ENCODE results near the gene KRT79.

The KRT79 gene

DNA sequence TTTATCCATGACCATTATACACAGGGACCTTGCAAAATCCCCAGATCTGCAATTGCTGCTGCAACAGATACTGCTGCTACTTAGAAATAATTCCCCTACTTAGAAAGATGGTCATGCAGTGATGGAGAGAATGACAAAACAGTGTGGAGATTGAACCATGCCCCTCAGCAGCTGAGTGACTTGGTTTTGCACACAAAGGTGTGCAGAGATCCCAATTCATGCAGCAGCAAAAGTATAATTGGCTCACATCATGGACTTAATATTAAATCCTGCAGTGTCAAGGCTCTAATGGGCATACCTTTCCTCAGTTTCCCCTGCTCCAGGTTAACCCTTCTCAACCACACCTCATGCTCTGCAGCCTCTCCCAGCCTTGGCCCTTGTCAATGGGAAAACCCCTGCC lies 17.7 kb upstream of the KRT79 start:
- Mint-ChIP-seq H3K4me3 (no peak overlapping the region), H3K36me3 (ENCODE audit: low read depth) (no peaks in the 10 kb centered on the region), H3K27ac (no peak overlapping the region), H3K9me3 (no peaks in the 10 kb centered on the region), H3K4me1 (no peaks in the 10 kb centered on the region), H3K27me3 (ENCODE audit: low read depth) (peaks cover 55% of the 10 kb centered on the region)
- TF ChIP-seq, protein P1, sequence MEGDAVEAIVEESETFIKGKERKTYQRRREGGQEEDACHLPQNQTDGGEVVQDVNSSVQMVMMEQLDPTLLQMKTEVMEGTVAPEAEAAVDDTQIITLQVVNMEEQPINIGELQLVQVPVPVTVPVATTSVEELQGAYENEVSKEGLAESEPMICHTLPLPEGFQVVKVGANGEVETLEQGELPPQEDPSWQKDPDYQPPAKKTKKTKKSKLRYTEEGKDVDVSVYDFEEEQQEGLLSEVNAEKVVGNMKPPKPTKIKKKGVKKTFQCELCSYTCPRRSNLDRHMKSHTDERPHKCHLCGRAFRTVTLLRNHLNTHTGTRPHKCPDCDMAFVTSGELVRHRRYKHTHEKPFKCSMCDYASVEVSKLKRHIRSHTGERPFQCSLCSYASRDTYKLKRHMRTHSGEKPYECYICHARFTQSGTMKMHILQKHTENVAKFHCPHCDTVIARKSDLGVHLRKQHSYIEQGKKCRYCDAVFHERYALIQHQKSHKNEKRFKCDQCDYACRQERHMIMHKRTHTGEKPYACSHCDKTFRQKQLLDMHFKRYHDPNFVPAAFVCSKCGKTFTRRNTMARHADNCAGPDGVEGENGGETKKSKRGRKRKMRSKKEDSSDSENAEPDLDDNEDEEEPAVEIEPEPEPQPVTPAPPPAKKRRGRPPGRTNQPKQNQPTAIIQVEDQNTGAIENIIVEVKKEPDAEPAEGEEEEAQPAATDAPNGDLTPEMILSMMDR (IDR thresholded peaks at IDR 0.05; ENCODE audit: unreplicated experiment in 3 of 3), result no peak

DNA sequence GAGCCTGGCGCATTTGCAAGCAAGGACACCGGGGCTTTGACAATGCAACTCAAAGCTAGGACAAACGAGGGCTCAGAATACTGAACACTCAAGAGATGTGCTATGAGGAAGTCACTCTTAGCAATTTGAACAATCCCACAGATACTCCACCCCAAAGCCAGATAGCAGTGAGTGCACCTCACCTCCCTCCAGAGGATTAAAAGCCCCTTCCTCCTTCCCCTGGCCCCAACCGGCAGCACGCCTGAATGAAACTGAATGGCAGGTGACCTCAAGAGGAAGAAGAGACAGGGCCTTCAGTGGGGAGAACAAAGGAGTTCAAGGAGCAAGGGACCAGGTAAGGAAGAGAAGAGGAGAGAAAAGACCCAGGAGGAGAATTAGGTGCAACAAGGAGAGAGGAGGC lies 16.6 kb upstream of the KRT79 start:
- no peaks in the 10 kb centered on the region for H3K36me3 Mint-ChIP-seq (ENCODE audit: low read depth)
- H3K4me3 Mint-ChIP-seq, result no peak overlapping the region
- no peak overlapping the region for H3K27ac Mint-ChIP-seq
- TF ChIP-seq, protein P1 (IDR thresholded peaks at IDR 0.05; ENCODE audit: unreplicated experiment in 3 of 3), result no peak
- H3K27me3 Mint-ChIP-seq (ENCODE audit: low read depth), result peaks cover 59% of the 10 kb centered on the region
- H3K4me1 Mint-ChIP-seq, result no peaks in the 10 kb centered on the region
- no peaks in the 10 kb centered on the region for H3K9me3 Mint-ChIP-seq

DNA sequence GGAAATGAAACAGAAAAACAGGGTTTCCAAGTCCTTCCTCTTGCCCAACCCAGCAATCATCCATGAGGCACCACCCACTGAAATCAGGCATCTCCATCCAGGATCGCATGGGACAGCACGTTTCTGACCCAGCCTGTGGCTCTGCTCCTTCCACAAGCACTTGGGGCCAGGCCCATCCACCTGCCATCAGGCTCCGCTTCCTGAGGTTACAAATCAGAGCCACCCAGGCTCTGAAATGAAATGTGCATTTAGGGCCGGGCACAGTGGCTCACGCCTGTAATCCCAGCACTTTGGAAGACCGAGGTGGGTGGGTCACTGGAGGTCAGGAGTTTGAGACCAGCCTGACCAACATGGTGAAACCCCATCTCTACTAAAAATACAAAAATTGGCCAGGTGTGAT lies 15.4 kb upstream of the KRT79 start:
- TF ChIP-seq, protein P1 (IDR thresholded peaks at IDR 0.05; ENCODE audit: unreplicated experiment in 3 of 3), result no peak
- Mint-ChIP-seq H3K36me3 (ENCODE audit: low read depth) (no peaks in the 10 kb centered on the region), H3K4me1 (no peaks in the 10 kb centered on the region), H3K27ac (no peak overlapping the region), H3K9me3 (no peaks in the 10 kb centered on the region), H3K4me3 (no peak overlapping the region), H3K27me3 (ENCODE audit: low read depth) (peaks cover 48% of the 10 kb centered on the region)

DNA sequence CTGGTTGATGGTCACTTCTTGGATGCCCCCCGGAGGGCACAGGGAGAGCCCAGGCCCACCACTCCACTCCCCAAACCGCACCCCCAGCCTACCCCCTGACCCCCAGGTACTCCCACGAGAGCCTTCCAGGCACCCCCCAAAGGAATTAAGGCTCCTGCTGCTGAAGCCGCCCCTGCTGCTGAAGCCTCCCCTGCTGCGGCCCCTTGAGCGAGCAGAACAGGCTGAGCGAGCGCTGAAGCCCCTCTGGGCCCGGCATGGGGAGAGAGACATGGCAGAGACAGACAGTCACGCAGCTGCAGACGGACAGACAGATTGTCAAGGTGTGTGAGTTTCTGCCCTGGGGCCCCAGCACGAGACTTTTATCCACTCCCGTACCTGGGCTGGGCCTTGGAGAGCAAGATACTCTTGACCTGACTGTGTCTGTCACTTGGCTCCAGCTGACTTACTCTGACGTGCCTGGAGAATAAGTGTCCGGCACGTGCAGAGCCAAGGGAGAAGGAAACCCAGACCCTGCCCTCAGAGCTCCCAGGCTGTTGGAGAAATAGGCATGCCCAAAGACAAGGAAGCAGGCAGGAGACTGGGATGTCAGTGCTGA lies 14.6 kb upstream of the KRT79 start, which contains the start of gene KRT78:
KRT78 (minus strand) TSS at position 334 of the 595 bp plus-strand sequence; CDS start at position 270, 64 bp downstream.
- TF ChIP-seq, protein P1 (IDR thresholded peaks at IDR 0.05; ENCODE audit: unreplicated experiment in 3 of 3), result no peak
- no peaks in the 10 kb centered on the region for H3K4me1 Mint-ChIP-seq
- no peaks in the 10 kb centered on the region for H3K9me3 Mint-ChIP-seq
- H3K27ac Mint-ChIP-seq, result no peak within 1 kb of the TSS
- H3K4me3 Mint-ChIP-seq, result no peak within 1 kb of the TSS
- peaks cover 42% of the 10 kb centered on the region for H3K27me3 Mint-ChIP-seq (ENCODE audit: low read depth)
- H3K36me3 Mint-ChIP-seq (ENCODE audit: low read depth), result no peaks in the 10 kb centered on the region

DNA sequence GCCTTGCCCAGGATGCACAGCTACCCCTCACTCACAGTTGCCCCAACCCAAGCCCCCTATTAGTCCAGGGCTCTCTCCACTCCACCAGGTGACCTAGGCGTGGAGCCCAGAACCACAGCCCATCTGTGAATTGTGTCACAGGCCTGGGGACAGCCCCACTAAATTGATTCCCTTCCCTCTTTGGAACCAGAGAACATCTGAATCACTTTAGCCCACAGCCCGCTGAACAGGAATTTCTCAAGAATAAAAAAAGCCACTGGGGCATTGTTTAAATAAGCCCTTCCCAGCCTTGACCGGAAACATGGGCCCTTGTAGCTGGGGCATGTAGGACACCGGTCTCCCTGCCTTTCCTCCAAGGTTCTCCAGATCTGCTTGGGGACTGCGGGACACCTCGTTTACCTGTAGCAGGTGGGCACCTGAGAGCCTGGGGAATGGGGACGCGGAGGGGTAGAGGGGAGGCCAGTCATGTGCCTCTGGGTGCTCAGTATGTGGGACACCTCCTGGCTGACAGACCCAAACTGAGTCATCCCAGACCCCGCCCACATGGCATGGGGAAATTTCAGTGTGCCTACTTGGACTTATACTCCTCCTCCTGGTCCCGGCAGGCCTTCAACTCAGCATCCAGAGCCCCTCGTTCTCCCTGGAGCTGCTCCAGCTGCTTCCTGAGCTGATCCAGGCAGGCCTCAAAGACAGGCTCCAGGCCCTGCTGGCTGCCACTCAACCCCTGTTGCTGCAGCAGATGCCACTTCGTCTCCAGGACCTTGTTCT lies 13.4 kb upstream of the KRT79 start:
- H3K9me3 Mint-ChIP-seq, result no peaks in the 10 kb centered on the region
- H3K4me1 Mint-ChIP-seq, result no peaks in the 10 kb centered on the region
- TF ChIP-seq, protein P1 (IDR thresholded peaks at IDR 0.05; ENCODE audit: unreplicated experiment in 3 of 3), result no peak
- peaks cover 35% of the 10 kb centered on the region for H3K27me3 Mint-ChIP-seq (ENCODE audit: low read depth)
- no peak overlapping the region for H3K27ac Mint-ChIP-seq
- no peak overlapping the region for H3K4me3 Mint-ChIP-seq
- no peaks in the 10 kb centered on the region for H3K36me3 Mint-ChIP-seq (ENCODE audit: low read depth)

Measured in nephron (organoid).